Hepatocyte (in vitro differentiated cells): Measurements from ENCODE around the gene ADGRF1.

ENCODE experiments used
- EZH2 ChIP-seq: fragments of 200-600 bp; sonication (generic); IDR thresholded peaks from 2 replicates; pipeline ENCODE4 v1.6.1; 2016; ENCODE audit warnings: antibody characterized with exemption, mild to moderate bottlenecking, borderline replicate concordance
- EZH2phosphoT487 ChIP-seq: fragments of 200-600 bp; sonication (generic); IDR thresholded peaks from one replicate; pipeline ENCODE4 v1.6.1; 2018; ENCODE audit warnings: antibody characterized with exemption, mild to moderate bottlenecking, low read depth, moderate library complexity; ENCODE audit not compliant: unreplicated experiment, severe bottlenecking

- TF ChIP-seq EZH2 (no peak), EZH2phosphoT487 (no peak)
Measured at GRCh38 chr6:47029865-47030561, 12.1 kb downstream of the ADGRF1 start.
